Coronary artery (tissue), 2 donors: Measurements from ENCODE around the gene PTPRE.

Experiments used
- DNase-seq: peaks from one replicate; pipeline ENCODE4 v3.0.0-alpha.2; 2017; ENCODE audit warnings: low spot score
- H3K27ac ChIP-seq, 2 donors: fragments of 200-600 bp; sonication (generic); one replicate each; pipeline ENCODE4 v1.5.1; 2016 to 2019
- H3K4me3 ChIP-seq: fragments of 200-600 bp; sonication (generic); 2 replicates; pipeline ENCODE4 v1.5.1; 2016; ENCODE audit warnings: mild to moderate bottlenecking, moderate library complexity
- CTCF ChIP-seq: fragments of 200-600 bp; sonication (generic); IDR thresholded peaks from one replicate; pipeline ENCODE4 v1.5.1; 2019; ENCODE audit warnings: antibody characterized with exemption

The PTPRE gene

GRCh38 chr10:128043259-128044045 lies 136.5 kb downstream of the PTPRE start:
- DNase-seq: no peak
- TF ChIP-seq CTCF: no peak
- H3K4me3 ChIP-seq: no peak overlapping the region
- H3K27ac ChIP-seq: no peak overlapping the region

GRCh38 chr10:128044186-128044585 lies 137.3 kb downstream of the PTPRE start:
- no peak for TF ChIP-seq CTCF
- DNase-seq: no peak
- Histone ChIP-seq H3K27ac (no peak overlapping the region), H3K4me3 (no peak overlapping the region)

GRCh38 chr10:128044961-128045832 lies 138.3 kb downstream of the PTPRE start:
- no peak for DNase-seq
- H3K27ac ChIP-seq: no peak overlapping the region
- no peak for TF ChIP-seq CTCF
- H3K4me3 ChIP-seq: no peak overlapping the region

GRCh38 chr10:128045833-128046120 lies 138.9 kb downstream of the PTPRE start:
- TF ChIP-seq CTCF: no peak
- Histone ChIP-seq H3K4me3 (no peak overlapping the region), H3K27ac (no peak overlapping the region)
- no peak for DNase-seq

- peak overlapping the region in 1 of 2 donors; percentile 78 for H3K27ac ChIP-seq
- no peak for TF ChIP-seq CTCF
- no peak for DNase-seq
- H3K4me3 ChIP-seq: no peak overlapping the region
These were observed 139.5 kb downstream of the PTPRE start for GRCh38 chr10:128046156-128046952.

- Histone ChIP-seq H3K4me3 (no peak overlapping the region), H3K27ac (peak overlapping the region in 1 of 2 donors; percentile 78)
- DNase-seq: no peak
- TF ChIP-seq CTCF: no peak
These were observed 140.0 kb downstream of the PTPRE start for GRCh38 chr10:128046953-128047290.
